K562 (cell line): ENCODE measurements around the gene CDK5RAP3. TPM values are rescaled to one million over a fixed set of nuclear protein-coding genes. Genes with fewer than 3 reads are reported as not detected.

Experiments used
- ARHGAP35 ChIP-seq: fragments of 450-650 bp; IDR thresholded peaks from 2 replicates; pipeline ENCODE4 v1.6.1; 2018; ENCODE audit not compliant: partially characterized antibody
- DPF2 ChIP-seq: fragments of 450-650 bp; IDR thresholded peaks from 2 replicates; pipeline ENCODE4 v1.6.1; 2016
- ELF2 ChIP-seq: fragments of 250-450 bp; sonication (Bioruptor Pico); IDR thresholded peaks from 2 replicates; pipeline ENCODE4 v1.5.0; 2021; ENCODE audit warnings: mild to moderate bottlenecking
- MYBL2 ChIP-seq, 2 experiments: fragments of 450-650 bp in 1 of 2; sonication (generic) in 1 of 2; formaldehyde crosslinking in 1 of 2; IDR thresholded peaks; 2 replicates each; pipeline versions ENCODE4 v1.6.1 to v1.8.1; 2017 to 2022; ENCODE audit warnings: borderline replicate concordance in 1 of 2, inconsistent platforms in 1 of 2, low read depth in 1 of 2, mild to moderate bottlenecking in 1 of 2, missing genetic modification reagents in 1 of 2, moderate library complexity in 1 of 2
- SAP30 ChIP-seq: fragments of 200-600 bp; sonication (generic); IDR thresholded peaks from 2 replicates; pipeline ENCODE4 v1.6.1; 2012; ENCODE audit warnings: borderline replicate concordance, low read depth, mild to moderate bottlenecking, moderate library complexity, low read length, control low read depth, inconsistent platforms; ENCODE audit not compliant: insufficient read depth, poor library complexity, severe bottlenecking
- SNRNP70 ChIP-seq: fragments of 200-400 bp; formaldehyde crosslinking; optimal IDR thresholded peaks from 2 replicates; pipeline ENCODE3; 2017; ENCODE audit warnings: low read depth, low read length
- SREBF2 ChIP-seq: sonication (generic); formaldehyde crosslinking; IDR thresholded peaks from 2 replicates; pipeline ENCODE4 v1.4.0; 2020; ENCODE audit warnings: mild to moderate bottlenecking, missing genetic modification reagents
- TEAD2 ChIP-seq: fragments of 450-650 bp; IDR thresholded peaks from 2 replicates; pipeline ENCODE4 v1.6.1; 2016; ENCODE audit warnings: missing genetic modification characterization, control low read depth, missing compliant biosample characterization
- ZNF41 ChIP-seq: fragments of 250-450 bp; sonication (Bioruptor Pico); conservative IDR thresholded peaks from 2 replicates; pipeline ENCODE4 v1.4.0; 2020; ENCODE audit warnings: mild to moderate bottlenecking
- ZNF584 ChIP-seq: fragments of 200-800 bp; sonication (Bioruptor generic); IDR thresholded peaks from 2 replicates; pipeline ENCODE4 v1.6.1; 2016; ENCODE audit warnings: low read depth, mild to moderate bottlenecking, missing genetic modification characterization, missing compliant biosample characterization
- polyA plus RNA-seq, 8 experiments: library from polyadenylated mRNA; depleted of rRNA in 4 of 8; stranded (reverse) in 5 of 8; unstranded in 3 of 8; fragments of >200 nt; fragmentation: Nextera tagmentation in 2 of 8; fragmentation: Illumina TruSeq in 1 of 8; extraction: Ambion mirVana in 2 of 8; extraction: Trizol in 1 of 8; gene quantifications; 2 replicates each; pipeline versions ENCODE4 v1.2.1 to v1.2.3, GENCODE V29; 2011 to 2014; ENCODE audit warnings: inconsistent platforms in 1 of 8, missing spikeins in 1 of 8
- total RNA-seq, 7 experiments: library from RNA; depleted of rRNA in 6 of 7; stranded (reverse); fragments of >200 nt in 6 of 7; fragmentation: Illumina TruSeq in 2 of 7; extraction: Trizol in 2 of 7; gene quantifications; 2 replicates each; pipeline versions ENCODE4 v1.2.1 to v1.2.3, GENCODE V29; 2011 to 2021; ENCODE audit warnings: low replicate concordance in 1 of 7
- TF ChIP-seq, protein P1 (sequence below): sonication (generic); formaldehyde crosslinking; IDR thresholded peaks from 2 replicates; pipeline ENCODE4 v1.9.0; 2022; ENCODE audit warnings: mild to moderate bottlenecking, missing genetic modification reagents
- TF ChIP-seq, protein P2 (sequence below): fragments of 450-650 bp; IDR thresholded peaks from 2 replicates; pipeline ENCODE4 v1.6.1; 2016; ENCODE audit warnings: mild to moderate bottlenecking
- TF ChIP-seq, protein P3 (sequence below), 2 experiments: fragments of 450-650 bp; IDR thresholded peaks; 2 replicates each; pipeline ENCODE4 v1.6.1; 2018; ENCODE audit warnings: mild to moderate bottlenecking in 2 of 2, low read depth in 1 of 2; ENCODE audit not compliant: partially characterized antibody in 2 of 2
- TF ChIP-seq, protein P4 (sequence below): fragments of 250-450 bp; sonication (Bioruptor Pico); IDR thresholded peaks from 2 replicates; pipeline ENCODE4 v1.5.1; 2021; ENCODE audit warnings: mild to moderate bottlenecking
- TF ChIP-seq, protein P5 (sequence below): fragments of 250-450 bp; sonication (Bioruptor Pico); IDR thresholded peaks from 2 replicates; pipeline ENCODE4 v1.9.0; 2021; ENCODE audit warnings: mild to moderate bottlenecking

CDK5RAP3 gene
- total and polyA plus RNA-seq, 9 of the 15 experiments (the other 6 are each of a cell fraction or from before 2014, with no cell fraction given) = 44.2 to 202 (median 91.5) TPM

DNA sequence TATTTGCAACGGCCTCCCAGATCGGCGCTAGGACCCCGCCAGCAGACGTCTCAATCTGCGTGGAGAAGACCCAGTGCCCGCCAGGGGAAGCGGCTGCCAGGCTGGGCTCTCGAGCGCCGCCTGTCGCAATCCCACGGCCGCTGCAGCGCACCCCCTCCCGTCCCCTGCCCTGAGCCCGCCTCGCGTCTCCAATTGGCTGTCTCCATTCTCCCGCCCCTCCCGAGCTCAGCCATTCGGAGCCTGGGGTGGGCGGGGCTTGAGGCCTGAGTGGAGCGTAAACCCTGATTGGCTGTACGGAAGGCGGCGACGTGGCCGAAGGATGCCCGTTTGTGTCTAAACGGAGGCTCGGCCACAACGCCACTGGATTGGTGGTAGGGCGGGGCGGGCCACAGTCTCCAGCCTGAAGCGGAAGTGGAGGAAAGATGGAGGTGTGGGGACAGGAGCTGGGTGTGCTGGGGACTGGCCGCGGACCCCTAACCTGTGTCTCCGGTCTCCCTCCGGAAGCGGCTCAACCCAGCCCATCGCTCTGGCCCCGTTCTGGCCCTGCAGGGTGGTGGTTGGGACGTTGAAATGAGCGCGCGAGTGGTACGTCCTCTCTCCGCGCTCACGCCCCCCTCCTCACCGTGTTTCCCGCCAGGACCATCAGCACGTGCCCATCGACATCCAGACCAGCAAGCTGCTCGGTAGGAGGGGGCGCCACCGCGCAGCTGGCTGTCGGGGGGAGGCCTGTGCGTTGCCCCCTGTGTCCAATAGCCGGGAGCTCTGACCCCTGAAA lies at the start of gene CDK5RAP3 (continued):
- peak; percentile 85 for TF ChIP-seq SAP30
- no peak for TF ChIP-seq SNRNP70
- TF ChIP-seq, protein P1, sequence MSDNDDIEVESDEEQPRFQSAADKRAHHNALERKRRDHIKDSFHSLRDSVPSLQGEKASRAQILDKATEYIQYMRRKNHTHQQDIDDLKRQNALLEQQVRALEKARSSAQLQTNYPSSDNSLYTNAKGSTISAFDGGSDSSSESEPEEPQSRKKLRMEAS (CRISPR knock-in tag) = peak; percentile 100
- no peak for TF ChIP-seq TEAD2 (tag)
- TF ChIP-seq DPF2 = peak; percentile 31; the same call in 1 of the 2 replicates
- TF ChIP-seq, protein P2, sequence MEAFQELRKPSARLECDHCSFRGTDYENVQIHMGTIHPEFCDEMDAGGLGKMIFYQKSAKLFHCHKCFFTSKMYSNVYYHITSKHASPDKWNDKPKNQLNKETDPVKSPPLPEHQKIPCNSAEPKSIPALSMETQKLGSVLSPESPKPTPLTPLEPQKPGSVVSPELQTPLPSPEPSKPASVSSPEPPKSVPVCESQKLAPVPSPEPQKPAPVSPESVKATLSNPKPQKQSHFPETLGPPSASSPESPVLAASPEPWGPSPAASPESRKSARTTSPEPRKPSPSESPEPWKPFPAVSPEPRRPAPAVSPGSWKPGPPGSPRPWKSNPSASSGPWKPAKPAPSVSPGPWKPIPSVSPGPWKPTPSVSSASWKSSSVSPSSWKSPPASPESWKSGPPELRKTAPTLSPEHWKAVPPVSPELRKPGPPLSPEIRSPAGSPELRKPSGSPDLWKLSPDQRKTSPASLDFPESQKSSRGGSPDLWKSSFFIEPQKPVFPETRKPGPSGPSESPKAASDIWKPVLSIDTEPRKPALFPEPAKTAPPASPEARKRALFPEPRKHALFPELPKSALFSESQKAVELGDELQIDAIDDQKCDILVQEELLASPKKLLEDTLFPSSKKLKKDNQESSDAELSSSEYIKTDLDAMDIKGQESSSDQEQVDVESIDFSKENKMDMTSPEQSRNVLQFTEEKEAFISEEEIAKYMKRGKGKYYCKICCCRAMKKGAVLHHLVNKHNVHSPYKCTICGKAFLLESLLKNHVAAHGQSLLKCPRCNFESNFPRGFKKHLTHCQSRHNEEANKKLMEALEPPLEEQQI = no peak
- no peak for TF ChIP-seq ARHGAP35
- TF ChIP-seq, protein P3, sequence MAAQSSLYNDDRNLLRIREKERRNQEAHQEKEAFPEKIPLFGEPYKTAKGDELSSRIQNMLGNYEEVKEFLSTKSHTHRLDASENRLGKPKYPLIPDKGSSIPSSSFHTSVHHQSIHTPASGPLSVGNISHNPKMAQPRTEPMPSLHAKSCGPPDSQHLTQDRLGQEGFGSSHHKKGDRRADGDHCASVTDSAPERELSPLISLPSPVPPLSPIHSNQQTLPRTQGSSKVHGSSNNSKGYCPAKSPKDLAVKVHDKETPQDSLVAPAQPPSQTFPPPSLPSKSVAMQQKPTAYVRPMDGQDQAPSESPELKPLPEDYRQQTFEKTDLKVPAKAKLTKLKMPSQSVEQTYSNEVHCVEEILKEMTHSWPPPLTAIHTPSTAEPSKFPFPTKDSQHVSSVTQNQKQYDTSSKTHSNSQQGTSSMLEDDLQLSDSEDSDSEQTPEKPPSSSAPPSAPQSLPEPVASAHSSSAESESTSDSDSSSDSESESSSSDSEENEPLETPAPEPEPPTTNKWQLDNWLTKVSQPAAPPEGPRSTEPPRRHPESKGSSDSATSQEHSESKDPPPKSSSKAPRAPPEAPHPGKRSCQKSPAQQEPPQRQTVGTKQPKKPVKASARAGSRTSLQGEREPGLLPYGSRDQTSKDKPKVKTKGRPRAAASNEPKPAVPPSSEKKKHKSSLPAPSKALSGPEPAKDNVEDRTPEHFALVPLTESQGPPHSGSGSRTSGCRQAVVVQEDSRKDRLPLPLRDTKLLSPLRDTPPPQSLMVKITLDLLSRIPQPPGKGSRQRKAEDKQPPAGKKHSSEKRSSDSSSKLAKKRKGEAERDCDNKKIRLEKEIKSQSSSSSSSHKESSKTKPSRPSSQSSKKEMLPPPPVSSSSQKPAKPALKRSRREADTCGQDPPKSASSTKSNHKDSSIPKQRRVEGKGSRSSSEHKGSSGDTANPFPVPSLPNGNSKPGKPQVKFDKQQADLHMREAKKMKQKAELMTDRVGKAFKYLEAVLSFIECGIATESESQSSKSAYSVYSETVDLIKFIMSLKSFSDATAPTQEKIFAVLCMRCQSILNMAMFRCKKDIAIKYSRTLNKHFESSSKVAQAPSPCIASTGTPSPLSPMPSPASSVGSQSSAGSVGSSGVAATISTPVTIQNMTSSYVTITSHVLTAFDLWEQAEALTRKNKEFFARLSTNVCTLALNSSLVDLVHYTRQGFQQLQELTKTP (IDR thresholded peaks at IDR 0.05; ENCODE audit: low read depth in 1 of 2, partially characterized antibody in 2 of 2) = no peak
- no peak for TF ChIP-seq ZNF584 (CRISPR knock-in tag)
- TF ChIP-seq, protein P4, sequence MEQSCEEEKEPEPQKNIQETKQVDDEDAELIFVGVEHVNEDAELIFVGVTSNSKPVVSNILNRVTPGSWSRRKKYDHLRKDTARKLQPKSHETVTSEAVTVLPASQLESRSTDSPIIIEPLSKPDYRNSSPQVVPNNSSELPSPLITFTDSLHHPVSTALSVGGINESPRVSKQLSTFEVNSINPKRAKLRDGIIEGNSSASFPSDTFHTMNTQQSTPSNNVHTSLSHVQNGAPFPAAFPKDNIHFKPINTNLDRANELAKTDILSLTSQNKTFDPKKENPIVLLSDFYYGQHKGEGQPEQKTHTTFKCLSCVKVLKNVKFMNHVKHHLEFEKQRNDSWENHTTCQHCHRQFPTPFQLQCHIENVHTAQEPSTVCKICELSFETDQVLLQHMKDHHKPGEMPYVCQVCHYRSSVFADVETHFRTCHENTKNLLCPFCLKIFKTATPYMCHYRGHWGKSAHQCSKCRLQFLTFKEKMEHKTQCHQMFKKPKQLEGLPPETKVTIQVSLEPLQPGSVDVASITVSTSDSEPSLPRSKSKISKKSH = no peak
- no peak for TF ChIP-seq ZNF41
- TF ChIP-seq MYBL2 (IDR thresholded peaks at IDR 0.05; ENCODE audit: low read depth) = no peak
- TF ChIP-seq MYBL2 (CRISPR knock-in tag; IDR thresholded peaks at IDR 0.05; ENCODE audit: borderline replicate concordance) = no peak
- TF ChIP-seq ELF2 = peak; percentile 91
- TF ChIP-seq, protein P5, sequence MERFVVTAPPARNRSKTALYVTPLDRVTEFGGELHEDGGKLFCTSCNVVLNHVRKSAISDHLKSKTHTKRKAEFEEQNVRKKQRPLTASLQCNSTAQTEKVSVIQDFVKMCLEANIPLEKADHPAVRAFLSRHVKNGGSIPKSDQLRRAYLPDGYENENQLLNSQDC (CRISPR knock-in tag) = no peak
- no peak for TF ChIP-seq SREBF2 (CRISPR knock-in tag)
